ENCODE data around the gene GAS2.

GAS2 gene

DNA sequence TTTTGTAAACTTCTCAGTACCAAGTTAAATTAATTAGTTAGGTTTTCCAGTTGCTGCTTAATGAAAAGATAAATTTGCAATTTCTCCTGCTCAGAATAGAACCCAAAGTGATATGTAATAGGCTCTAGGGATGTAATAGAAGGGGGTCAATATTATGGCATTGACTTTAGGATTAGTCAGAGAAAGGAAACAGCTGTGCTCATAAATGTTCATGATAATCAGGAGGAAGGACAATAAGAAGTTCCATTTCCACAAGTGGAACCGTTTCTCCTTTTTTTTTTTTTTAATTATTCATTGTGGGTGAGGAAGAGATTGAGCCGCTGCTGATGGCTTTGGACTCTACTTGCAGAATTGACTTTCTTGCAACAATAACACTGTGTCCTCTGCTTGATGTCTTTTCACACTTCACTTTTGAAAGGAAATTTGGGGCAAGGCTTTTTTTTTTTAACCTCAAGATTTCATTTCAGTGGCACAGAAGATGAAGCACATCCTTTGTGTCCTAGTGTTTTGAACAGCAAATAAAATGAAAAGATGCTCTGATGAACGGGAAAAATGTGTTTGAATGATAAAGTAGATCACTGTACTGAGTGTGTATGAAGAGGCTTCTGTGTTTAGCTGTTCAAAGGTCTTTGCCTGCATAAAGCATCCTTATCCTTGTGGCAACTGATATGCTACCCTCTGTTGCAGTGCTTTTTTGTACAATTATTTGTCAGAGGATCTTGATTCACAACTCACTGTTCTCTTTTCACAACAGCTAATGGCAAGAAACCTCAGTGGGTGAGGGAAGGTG, 62.4 kb downstream of the GAS2 start:
- DNase-seq (ENCODE audit: low read depth, low spot score) = no peak

DNA sequence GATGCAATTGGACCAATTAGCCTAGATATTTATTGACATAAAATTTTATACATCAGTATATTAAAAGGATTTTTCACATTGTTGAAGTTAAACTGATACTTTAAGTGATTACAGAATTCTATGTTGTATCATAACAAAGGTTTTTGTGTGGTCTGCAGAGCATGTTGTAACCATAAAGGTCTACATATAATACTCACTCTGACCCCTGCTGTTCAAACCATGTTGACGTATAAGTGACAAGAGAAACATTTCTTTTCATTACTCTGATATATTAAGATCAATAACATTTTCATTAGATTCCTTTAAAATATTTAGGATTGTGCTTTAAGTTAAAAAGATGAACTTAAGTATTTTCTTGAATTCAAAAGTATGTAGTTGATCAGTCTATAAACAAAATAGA, 63.9 kb downstream of the GAS2 start:
- no peak for DNase-seq (ENCODE audit: low read depth, low spot score)

DNA sequence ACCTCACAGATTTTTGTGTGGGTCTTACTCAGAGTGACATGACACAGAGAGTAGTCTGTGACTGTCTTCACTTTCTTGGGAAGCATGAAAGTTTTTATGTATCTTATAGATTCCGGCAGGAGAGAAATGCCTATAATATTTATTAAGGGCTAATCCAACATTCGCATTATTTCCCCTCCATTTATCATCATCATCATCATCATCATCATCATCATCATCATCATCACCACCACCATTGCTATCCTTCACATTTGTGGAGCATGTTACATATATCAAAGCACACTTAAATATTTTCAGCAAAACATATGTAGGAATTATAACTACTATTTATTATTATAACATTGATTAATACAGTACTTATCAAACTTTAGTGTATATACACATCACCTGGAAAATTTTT, 66.2 kb downstream of the GAS2 start:
- no peak for DNase-seq (ENCODE audit: low read depth, low spot score)

DNA sequence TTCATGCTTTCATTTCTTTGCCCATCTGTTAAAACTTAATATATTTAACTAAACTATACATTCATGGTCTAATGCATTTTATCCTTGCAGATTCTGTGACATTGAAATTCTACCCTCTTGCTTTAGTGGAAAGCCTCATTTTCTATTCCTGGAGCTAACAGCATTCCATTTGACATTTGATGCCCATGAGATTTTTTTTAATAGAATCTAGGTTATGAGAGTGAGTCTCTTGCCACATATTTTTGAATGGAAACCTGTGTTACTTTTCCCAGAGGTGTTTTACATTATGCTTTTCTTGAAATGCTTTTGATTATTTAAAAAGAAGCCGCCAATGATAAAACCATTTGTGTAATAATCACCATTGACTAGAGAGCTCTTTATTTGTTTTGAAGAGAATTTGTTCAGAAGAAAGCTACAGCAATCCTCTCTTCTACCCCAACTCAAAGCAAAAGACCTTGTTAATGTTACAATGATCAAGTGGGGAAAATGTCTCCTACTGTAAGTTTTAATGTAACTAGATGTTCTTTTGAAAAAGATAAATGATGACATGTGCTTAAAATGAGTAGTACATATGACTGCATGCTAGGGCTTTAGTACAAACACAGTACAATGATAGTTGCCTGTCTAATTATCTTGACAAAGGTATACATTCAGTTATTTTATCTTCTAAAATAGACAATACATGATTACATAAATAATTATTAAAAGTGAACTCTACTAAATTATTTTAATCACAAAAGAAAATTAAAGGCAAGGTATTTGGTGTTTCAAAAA, 67.3 kb downstream of the GAS2 start:
- DNase-seq (ENCODE audit: low read depth, low spot score) = no peak

DNA sequence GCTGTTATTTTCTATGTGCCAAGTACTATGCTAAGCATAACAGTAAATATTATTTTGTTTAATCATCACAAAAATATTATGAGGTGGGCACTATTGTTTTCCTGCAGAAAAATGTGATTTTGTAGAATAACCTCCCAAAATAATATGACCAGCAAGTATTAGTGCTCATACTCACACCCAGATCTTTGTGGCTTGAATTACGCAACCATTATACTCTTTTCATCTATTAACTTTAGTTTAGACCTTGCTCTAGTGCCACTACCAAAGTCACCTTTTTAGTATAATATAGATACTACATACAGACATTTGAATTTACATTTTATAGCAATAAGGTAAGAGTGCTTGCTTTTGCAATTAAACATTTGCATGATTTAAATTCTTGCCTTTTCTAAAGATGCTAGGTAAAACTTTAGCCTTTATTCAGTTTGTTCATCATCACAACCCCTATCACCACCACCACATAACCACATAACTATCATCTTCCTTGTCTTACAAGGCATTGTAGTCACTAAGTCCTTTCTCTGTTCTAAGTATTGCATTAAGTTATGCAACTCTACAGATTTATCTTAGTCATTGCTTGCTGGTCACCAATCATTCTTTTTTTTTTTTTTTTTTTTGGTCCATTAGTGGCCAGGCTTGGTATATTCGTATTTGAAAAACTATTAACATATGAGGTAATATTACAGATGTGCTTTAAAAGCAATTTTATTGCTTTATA, 68.4 kb downstream of the GAS2 start:
- no peak for DNase-seq (ENCODE audit: low read depth, low spot score)

DNA sequence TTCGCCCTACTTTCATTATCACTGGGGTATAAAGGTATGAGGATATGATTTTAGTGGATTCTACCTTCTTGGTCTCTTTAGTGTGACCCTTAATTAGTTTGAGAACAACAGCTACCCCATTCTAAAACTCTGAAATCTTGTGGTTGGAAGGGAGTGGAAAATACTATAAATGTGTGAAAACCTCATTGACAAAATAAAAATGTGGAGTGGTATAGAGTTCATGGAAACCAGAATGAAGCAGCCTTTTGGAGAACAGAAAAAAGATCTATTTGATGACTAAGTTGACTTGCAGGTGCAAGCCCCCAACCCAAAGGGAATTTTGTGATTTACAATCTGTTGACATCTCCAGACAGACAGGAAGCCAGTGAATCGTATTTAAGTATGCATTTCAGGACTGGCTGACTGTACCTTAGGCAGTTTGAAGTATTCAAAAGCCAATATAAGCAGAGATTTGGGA, 75.8 kb downstream of the GAS2 start:
- no peak for DNase-seq (ENCODE audit: low read depth, low spot score)

DNA sequence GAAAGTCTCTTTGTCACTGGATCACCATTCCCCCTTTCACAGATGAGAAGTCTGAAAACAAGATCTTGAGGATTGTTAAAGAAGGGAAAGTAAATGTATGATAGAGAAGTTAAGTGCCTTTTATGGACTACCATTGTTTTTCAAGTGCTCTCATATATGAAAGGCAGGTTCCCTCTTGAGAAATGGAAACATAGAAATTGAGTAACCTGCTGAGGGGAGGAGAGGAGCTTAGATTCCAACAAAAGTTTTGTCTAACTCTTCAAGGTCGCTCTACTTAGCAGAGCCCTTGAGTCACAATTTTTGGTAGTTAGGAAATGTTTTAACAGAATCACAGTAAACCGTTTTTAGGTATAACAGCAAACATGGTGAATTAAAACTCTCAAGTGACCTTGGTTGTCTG, 83.1 kb downstream of the GAS2 start:
- no peak for DNase-seq (ENCODE audit: low read depth, low spot score)

DNA sequence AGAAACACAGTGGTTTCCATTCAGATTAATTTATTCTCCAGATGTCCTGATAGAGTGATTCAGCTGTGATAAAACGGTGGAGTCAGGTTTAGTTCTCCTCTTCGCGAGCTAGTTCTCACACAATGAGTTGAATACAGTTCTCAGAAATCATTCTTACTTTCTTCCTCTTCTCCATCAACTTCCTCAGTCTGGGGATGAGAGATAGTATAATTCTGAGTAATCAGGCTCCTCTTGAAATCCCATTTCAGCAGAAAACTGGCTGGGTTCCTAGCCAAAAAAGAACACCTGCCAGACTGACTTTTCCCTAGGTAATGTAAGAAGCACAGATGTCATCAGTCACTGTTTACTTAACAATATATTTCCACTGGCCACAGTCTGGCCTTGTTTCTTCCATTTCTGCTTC, 86.5 kb downstream of the GAS2 start:
- no peak for DNase-seq (ENCODE audit: low read depth, low spot score)

DNA sequence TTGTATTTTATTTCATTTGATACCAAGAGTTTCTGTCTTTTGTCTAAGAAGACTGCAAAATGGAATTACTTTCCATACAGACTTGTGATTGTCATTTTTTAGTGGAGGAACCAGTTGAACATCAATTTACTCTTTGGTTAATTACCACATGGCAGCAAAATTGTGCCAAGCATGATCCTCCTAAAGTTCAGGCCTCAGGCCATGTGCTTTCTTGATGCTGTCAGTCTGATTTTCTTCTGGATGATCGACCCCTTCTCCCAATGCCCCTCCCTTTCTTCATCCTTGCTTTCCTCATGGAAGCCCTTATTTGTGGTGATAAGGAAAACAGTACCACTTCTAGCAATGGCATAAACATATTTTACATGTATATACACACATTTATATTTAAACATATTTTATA, 87.0 kb downstream of the GAS2 start:
- DNase-seq (ENCODE audit: low read depth, low spot score) = no peak

DNA sequence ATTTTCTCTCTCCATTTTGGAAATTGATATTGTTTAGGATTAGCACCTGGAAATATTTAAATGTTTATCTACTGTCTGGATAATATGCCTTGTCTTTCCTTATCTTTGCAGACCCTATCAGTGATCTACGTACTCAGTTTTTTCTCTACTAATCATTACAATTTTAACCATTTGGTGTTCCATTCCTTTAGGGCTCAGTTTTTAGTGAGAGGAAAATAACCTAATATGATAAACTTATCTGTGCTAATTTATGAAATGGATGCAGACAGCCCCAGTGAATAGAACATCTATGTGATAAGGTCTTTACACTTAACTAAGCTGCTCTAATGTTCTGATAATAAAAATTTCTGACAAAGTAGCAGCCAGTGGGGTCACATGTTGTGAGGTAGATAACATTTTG, 94.7 kb downstream of the GAS2 start:
- DNase-seq (ENCODE audit: low read depth, low spot score) = no peak

DNA sequence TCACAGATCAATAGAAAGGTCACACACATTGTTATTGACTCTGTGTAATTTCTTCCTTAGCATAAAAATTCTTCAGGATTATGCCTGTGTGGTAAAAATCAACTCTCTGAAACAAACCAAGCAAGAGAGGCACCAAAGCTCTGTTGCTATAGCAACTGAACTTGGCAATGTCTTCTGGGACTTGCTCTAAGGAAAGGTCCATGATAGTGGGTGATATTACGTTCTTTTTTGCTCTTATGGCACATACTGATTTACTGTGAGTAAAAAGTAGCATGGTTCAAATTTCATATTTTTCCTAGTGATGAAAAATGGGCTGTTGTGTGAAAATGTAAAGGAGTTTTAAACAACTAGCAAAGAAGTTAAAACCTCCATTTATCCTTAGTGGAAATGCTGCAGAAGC, 96.8 kb downstream of the GAS2 start:
- DNase-seq (ENCODE audit: low read depth, low spot score) = peak; percentile 23

DNA sequence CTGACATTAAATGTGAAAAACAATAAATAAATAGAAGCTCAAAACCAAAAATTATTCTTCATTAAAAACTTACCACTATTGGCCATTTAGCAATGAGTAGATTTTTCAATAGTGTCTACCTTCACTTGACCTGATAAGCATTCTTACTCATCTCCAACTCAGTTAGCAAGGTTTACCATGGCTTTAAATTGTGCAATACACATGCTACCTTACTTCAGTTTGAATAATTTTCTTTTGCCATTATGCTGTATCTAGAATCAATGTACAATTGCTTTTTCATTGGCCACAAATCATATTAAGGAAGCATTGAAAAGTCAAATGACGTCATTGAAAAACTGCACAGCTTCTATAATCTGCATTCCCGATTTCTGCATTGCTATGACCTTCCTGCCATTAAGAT, 98.3 kb downstream of the GAS2 start:
- DNase-seq (ENCODE audit: low read depth, low spot score) = no peak

DNA sequence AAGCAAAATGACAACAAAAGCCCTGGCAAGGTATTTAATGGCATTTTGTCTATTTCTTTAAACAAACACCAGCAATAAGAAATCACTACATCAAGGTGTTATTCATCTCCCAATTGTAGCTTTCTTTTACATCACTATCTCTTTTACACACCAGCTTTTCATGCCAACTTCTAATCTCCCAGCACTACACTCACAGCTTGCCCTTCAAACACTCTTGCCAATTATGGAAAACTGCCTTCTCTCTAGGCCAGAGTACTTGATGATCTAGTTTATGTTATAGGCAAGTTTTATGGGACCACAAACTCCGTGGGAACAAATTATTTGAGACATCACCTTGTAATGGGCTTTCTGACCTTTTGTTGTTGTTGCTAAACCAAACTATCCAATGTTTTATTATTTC, 101.9 kb downstream of the GAS2 start:
- no peak for DNase-seq (ENCODE audit: low read depth, low spot score)

DNA sequence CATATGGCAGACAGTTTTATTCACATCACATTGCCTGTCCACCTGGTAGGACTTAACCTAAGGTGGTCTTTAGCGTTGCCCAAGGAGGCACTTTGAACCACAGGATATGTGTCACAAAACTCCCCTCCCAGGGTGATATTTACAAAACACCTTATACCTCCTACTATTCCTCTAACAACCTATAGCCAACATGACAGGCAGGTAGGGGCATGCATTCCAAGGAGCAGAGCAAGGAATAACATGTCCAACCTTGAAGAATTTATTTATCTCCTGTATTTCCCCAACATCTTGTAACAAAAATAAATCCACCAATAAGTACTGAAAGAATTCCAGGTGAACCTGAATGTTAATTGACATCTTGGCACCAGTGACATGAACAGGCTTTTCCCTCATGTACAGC, 102.7 kb downstream of the GAS2 start:
- no peak for DNase-seq (ENCODE audit: low read depth, low spot score)

DNA sequence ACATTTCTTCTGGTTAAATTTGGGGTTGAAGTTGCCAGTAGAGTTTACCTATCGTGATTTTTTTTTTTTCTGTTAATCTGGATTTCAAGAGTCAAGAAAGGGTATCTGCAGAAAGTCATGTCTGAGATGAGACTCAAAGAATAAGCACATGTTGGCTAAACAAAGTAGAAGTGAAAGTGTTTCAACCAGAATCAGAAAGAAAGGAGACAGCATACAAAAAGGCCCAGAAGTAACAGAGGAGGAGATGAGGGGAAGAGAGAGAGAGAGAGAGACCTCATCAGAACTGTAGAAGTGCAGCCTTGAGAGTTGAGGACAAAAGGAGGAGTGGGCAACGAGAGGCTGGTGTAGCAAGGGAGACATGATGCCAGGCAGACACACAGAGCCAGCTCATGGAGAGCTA, 108.3 kb downstream of the GAS2 start:
- DNase-seq (ENCODE audit: low read depth, low spot score) = no peak

DNA sequence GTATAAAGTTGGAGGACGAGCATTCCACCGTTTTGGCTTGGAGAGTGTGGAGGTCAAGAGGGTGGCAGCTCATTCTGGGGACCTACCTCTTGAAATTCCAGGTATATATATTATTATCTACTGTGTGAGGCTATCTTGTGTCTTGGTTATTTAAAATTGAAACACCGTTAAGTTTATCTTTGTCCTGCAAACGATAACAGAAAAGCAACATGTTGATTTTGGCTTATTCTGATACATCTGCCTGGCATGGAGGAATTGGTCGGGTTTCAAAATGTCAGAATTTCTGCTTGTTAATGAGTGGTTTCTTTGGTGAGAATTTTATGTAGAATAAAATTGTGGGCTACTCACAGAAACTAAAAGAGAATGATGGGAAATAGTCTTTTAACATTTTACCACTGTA, 108.8 kb downstream of the GAS2 start:
- DNase-seq (ENCODE audit: low read depth, low spot score) = no peak

DNA sequence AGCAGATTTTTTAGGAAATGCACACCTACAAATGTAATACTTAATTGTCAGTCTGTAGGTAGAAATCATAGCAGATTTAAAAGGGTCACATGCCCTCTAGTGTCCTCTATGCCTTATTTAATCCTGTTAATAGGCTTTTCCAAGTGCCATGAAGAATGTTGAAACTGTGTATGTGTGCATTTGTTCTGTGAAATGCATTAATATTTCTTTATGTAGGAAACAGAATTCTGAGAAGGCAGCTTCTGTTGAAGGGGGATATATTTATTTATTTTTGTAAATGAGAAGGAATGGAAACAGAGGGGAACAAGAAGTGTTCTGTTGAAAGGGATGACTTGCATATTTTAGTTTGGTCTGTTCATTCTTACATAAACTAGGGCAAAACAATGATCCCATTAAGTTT, 112.2 kb downstream of the GAS2 start:
- no peak for DNase-seq (ENCODE audit: low read depth, low spot score)

DNA sequence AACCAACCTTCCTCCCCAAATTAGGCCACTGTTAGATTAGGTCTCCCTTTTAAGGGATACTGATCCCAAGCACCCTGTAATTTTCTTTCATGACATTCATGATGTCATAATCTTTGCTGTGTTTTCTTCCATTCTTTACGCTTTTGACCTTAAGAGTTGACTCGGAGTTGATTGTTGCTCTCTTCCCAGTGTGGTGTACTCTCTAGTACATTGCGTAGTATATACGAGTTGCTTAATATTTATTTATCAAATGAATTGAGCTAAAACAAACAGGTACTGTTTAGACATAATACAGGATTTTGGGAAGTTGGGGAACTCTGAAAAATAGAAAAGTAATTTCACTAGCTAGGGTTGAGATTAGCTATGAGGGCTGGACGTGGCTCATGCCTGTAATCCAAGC, 113.4 kb downstream of the GAS2 start:
- DNase-seq (ENCODE audit: low read depth, low spot score) = no peak

DNA sequence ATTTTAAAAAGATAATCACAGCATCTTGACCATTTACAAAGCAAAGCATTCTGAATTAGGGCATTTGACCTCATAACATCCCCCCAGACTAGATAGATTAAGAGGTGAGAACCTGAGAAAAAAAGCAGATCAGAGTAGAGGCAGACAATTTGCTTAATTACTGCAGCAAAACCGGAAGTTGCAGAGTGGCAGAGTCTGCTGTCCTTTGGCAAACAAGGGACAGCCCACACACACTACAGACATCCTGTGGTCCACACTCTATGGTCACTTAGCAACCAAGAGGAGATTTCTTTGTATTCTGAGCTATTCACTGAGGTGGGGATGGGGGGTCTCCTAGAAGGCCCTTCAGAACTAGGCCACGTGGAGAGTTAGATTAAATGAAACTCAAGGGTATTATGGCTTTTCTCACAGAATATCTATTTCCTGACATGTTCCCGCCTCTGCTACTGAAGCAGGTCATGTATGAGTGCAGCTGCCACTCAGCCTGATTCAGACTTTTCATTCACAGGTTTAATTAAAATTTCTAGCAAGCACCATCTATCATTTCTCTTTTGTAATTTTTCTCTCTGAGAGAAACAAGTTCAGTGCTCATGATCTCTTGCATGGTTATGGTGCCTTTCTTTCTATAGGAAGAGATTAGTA, 114.7 kb downstream of the GAS2 start:
- DNase-seq (ENCODE audit: low read depth, low spot score) = no peak

DNA sequence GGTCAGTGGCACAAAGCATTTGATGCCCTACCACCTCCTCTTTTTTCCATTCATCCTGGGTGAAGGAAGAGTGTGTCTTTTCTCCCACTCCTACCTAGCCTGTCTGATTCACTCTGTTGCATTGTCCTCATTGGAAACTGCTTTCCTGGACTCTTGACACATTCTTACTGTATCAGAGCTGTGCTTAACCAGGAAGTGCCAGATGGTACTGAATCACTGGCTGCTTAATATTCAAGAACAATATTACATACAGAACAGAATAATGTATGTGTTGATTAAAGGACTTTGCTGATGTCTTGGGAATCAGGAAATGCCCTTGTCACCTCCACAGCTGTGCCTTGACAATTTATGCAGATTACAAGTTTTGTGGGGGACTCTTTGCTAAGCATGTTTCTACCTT, 118.8 kb downstream of the GAS2 start:
- peak; percentile 61 for DNase-seq (ENCODE audit: low read depth, low spot score)

DNA sequence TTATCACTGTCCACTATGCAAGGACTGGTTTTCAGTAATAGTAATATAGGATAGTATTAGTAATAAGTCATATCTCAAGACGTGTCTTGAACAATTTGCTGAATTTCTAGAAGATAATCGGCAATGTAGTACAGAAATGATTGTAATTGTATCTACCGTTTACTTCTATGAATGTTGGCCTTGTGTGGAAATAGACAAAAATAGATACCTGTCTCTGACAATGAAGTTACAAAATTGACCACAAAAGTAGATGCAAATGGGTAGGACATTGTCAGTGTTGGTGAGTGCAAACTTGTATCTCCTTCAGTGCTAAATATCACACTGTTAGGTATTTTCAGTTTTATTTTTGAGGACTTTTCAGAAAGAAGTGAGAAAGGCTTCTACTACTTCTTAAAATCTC, 120.1 kb downstream of the GAS2 start:
- no peak for DNase-seq (ENCODE audit: low read depth, low spot score)

DNA sequence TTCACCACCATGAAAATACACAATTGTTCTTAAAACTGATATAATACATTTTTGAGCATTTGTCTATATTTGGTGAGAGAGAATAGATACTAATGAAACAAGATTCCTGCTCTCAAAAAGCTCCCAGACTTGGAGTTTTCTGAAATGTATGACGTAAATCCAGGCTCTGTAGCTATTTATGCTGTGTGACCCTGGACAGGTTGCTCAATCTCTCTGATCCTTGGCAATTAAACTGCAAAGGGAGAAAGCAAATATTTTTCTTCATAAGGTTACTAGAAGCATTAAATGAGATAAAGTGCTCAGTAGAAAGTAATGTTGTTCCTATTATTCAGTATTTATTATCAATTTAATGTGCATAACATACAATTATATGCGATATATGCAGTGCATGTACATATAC, 120.6 kb downstream of the GAS2 start:
- no peak for DNase-seq (ENCODE audit: low read depth, low spot score)
